Hematopoietic multipotent progenitor cell treated with erythropoietin and hydrocortisone succinate and interleukin-3 and kit ligand, for 17 days (in vitro differentiated cells): ENCODE data around the gene PRKRIP1.
A peak's percentile ranks its signal among the peaks of the same experiment; 100 is the strongest.
"Not testable (repeated sequence)": the region's sequence is repeated elsewhere in the genome, so short reads cannot be mapped to it uniquely, and the experiment has no call there.

ENCODE experiments used
- DNase-seq: peaks from one replicate; pipeline ENCODE4 v3.0.0-alpha.2; 2015; ENCODE audit warnings: low spot score

The PRKRIP1 gene

GRCh38 chr7:102404005-102404861 is 8.1 kb downstream of the PRKRIP1 start:
- DNase-seq = peak; percentile 49

DNA sequence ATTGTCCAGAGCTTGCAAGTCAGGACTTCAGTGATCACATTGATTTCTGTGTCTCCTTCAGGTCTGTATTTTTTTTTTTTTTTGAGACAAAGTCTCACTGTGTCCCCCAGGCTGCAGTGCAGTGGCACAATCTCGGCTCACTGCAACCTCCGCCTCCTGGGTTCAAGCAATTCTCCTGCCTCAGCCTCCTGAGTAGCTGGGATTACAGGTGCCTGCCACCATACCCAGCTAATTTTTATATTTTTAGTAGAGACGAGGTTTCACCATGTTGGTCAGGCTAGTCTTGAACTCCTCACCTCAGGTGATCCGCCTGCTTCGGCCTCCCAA is 8.7 kb downstream of the PRKRIP1 start:
- DNase-seq = not testable (repeated sequence)

DNA sequence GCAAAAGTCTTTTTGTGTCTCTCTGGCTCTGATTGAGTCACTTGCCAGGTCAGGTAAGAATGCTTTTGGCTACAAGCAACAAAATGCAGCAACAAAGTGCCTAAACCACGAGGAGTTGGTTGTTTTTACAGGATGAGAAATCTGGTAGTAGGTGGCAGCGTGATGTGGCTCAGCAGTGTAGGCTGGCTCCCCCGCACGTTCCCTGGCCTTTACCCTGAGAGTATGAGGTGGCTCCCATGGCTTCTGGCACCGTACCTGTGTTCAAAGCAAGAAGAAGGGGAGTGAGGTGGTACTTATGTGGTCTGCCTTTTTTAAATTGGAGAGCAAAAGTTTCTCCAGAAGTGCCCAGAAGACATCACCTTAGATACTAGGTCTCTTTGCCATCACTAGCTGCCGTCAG is 11.7 kb downstream of the PRKRIP1 start:
- DNase-seq = no peak

DNA sequence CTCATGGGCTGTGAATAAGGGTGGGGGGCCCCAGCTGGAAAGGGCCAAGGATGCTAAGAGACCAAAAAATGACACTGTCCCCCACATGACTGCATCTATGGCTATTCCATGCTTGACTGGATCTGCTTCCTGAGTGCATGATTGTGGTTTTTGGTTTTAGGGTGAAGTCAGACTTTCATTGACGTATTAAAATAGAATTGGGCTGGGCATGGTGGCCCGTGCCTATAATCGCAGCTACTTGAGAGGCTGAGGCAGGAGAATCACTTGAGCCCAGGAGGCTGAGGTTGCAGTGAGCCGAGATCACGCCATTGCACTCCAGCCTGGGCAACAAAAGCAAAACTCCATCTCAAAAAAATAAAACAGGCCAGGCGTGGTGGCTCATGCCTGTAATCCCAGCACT is 12.4 kb downstream of the PRKRIP1 start:
- DNase-seq = not testable (repeated sequence)

- no peak for DNase-seq
These were observed 13.2 kb downstream of the PRKRIP1 start for GRCh38 chr7:102409340-102409739.

DNA sequence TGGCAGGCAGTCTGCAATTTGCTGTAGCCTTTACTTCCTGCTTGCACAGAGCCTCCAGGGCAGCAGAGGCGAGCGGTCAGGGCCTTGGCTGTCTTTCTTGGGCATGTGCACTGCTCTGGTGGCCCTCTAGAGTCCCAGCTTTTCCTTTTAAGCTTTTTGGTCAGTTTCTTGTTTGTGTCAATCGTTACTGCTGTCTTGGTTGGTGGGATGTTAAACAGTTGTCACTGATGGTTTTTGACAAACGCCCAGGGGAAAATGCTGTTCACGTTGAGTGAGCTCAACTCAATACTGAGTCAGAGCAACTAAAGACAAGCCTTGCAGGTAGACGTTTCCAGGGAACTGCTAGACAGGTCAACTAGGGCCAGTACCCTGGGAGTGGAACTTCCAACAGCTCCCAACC is 14.0 kb downstream of the PRKRIP1 start:
- no peak for DNase-seq

DNA sequence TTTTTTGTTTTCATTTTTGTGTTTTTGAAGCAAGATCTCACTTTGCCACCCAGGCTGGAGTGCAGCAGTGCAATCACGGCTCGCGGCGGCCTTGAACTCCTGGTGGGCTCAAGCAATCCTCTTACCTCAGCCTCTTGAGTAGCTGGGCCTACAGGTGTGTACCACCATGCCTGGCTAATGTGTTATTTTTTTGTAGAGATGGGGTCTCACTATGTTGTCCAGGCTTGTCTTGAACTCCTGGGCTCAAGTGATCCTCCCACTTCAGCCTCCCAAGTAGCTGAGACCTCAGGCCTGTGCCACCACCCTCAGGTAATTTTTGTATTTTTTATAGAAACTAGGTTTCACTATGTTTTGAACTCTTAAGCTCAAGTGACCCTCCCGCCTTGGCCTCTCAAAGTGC is 14.8 kb downstream of the PRKRIP1 start:
- no peak for DNase-seq

DNA sequence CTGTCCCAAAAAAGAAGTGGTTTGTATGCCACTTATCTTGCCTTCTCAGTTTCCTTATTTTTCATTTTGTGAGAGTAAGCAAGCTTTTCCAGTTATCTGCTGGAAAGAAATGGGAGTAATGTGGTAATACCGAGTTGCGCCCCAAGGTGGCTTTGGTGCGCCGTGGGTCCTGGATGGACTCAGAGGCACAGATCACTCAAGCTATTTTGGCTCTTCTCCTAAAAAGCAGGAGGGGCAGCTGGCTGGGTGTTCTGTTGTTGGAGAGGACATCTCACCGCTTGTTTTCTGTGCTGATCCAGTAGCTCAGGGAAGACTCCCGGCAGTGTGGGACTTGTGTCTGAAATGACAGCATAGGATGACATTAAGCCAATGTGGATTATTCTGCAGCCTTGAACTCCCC is 16.4 kb downstream of the PRKRIP1 start:
- no peak for DNase-seq

- DNase-seq = no peak
These were observed 16.9 kb downstream of the PRKRIP1 start for GRCh38 chr7:102413091-102413490.

- DNase-seq = no peak
These were observed 17.4 kb downstream of the PRKRIP1 start for GRCh38 chr7:102413611-102414010.

DNA sequence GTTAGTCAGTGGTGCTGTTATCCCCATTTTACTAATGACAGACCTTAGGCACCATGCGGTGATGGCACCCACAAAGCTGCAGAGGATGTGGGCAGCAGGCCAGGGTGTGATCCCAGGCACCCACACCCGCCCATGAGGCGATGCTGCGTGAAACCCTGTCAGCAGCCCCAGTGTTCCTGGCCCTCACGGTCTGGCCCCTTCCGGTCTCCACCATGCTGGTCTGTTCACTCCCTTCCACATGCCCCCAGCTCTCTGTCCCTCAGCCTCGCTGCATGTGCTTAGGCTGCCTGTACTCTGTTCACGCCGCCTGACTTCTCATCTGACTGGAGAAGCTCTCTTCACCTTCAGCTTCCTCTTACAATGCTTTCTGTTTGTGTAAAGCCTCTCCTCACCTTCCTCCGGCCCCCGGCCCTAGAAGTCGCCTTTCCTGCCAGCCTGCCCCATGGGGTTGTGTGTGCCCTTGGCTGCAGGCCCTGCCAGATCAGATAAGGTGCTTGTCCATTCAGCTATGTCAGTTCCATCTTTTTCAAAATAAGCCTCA is 19.6 kb downstream of the PRKRIP1 start:
- no peak for DNase-seq

DNA sequence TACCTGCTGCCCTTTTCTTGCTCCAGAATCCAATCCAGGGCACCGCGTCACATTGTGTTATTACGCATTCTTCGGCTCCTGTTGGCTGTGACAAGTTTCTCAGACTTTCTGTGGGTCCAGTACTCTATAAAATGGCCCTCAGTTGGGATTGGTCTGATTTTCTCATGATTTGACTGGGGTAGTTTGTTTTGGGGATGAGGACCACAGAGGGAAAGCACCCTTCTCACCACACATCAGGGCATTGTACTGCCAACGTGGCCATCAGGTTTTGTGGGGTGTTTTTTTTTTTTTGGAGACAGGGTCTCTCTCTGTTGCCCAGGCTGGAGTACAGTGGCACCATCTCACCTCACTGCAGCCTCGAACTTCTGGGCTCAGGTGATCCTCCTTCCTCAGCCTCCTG is 20.2 kb downstream of the PRKRIP1 start:
- no peak for DNase-seq

DNA sequence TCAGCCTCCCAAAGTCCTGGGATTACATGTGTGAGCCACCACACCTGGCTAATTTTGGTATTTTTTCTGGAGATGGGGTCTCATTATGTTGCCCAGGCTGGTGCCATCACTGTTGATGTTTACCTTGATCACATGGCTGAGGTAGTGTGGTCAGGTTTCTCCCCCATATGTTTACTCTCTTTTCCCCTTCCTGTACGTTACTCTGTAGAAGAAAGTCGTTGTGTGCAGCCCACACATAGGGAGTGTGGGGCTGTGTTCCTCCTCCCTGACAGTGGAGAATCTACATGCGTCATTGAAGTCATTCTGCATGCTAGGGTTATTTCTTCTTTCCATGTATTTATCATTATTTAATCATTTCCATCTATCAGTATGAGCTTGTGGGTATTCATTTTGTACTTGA is 20.9 kb downstream of the PRKRIP1 start:
- DNase-seq = no peak

GRCh38 chr7:102418592-102418991 is 22.4 kb downstream of the PRKRIP1 start:
- DNase-seq = no peak

- DNase-seq = no peak
These were observed 25.6 kb downstream of the PRKRIP1 start for GRCh38 chr7:102421706-102422240.

GRCh38 chr7:102424129-102424551 is 28.0 kb downstream of the PRKRIP1 start:
- no peak for DNase-seq

DNA sequence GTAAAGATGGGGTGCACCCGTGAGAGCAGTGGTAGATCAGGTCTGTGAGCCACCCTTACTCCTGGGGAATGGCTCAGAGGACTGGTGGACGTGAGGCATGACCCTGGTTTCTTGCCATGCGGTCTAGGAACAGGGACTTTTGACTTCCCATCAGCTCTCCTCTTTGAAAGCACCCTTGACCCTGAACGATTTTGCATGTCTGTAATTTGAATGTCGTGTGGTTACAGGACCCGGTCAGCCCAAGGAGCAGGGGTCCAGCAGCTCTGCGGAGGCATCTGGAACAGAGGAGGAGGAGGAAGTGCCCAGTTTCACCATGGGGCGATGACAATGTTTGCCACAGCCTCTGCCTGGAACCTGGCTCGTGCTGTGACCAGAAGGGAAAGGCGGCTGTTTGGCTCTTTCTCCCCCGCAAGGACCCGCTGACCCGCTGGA is 28.6 kb downstream of the PRKRIP1 start:
- DNase-seq = no peak

DNA sequence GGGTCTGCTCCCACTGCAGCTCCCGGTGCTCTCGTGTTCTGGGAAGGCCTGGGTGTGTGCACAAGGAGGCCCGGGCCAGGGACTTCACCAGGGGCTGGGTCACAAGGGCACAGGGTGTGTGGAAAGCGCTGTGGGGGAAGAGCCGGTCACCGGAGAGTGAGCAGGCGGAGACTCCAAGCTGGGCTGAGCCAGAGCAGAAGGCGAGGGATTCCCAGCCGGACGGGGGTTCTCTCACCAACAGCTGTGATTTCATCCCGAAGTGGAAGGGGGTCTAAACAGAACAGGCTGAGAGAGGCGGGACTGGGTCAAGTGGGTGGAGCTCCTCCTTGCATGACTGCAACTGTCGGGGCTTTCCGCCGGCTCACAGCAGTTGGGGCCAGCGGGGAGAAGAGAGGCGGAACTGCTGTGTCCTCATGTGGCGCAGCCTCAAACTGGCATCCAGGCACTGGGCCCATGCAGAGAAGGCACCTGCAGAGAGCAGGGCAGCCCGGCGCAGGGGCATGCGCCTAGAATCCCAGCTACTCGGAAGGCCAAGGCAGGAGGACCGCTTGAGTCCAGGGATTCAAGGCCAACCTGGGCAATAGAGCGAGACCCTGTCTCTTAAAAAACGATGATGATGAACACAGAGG is 29.6 kb downstream of the PRKRIP1 start:
- no peak for DNase-seq

DNA sequence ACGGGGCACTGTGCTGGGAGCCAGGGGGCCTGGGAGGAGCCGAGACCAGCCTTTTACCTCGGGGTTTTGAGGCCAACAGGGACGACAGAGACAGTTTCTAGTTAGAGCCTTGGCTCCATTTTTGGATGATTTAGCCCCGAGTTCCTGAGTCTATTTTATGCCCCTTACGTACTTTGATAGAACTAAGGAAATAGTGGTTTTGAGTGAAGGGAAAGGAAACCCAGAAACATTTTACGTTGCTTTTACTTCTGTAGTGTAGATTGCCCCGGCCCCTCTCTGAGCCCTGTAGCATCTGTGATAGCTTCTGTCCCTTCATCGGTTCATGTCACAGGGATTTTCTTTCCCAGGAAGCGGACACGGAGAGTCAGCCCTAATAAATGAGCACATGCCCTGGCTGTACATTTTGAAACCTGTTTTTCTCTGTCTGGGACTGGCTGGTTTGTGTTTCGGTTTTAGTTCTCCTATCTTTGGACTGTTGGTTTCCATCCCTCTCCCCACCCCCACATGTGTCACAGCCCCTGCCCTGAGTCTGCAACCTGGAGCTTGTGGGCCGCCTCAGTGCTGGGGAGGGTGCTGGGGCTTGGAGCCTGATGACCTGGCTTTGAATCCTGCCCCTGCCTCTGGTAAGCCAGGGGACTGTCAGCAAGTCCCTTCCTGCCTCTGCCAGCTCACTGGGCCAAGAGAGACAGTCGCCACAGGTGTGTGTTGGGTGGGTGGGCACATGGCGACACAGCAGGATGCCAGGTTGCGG is 30.3 kb downstream of the PRKRIP1 start:
- no peak for DNase-seq

GRCh38 chr7:102427019-102427405 is 30.8 kb downstream of the PRKRIP1 start:
- no peak for DNase-seq

- DNase-seq = no peak
These were observed 33.2 kb downstream of the PRKRIP1 start for GRCh38 chr7:102429141-102429899.
